Panc1 (cell line): Measurements from ENCODE around the gene MEOX2. TPM values are rescaled to one million over a fixed set of nuclear protein-coding genes. Genes with fewer than 3 reads are reported as not detected.

Experiments
- ATAC-seq: fragments of 200-7000 bp; cut with Tn5 transposase; 2 replicates; pipeline ENCODE4 v1.9.1; 2020; ENCODE audit warnings: mild to moderate bottlenecking, moderate library complexity
- BruUV-seq: library from RNA; stranded (reverse); fragments of 400-500 nt; replicated peaks from 2 replicates; lab custom pipeline; 2021; lab: Mats Ljungman, UMichigan
- CTCF ChIA-PET: fragments of 300-600 bp; sonication (Branson Sonifier 250); formaldehyde crosslinking; loops from one replicate; lab custom pipeline; 2022; ENCODE audit warnings: antibody characterized with exemption; lab: Charles Lee
- POLR2A ChIA-PET: fragments of 300-600 bp; sonication (Branson Sonifier 250); formaldehyde crosslinking; loops from one replicate; lab custom pipeline; 2022; ENCODE audit warnings: antibody characterized with exemption; lab: Charles Lee
- DNase-seq: peaks from one replicate; pipeline ENCODE4 v3.0.0-alpha.2; 2010; ENCODE audit warnings: low read depth, low spot score
- H3K27ac ChIP-seq: 2 replicates; pipeline ENCODE4 v1.5.1; 2011; ENCODE audit warnings: mild to moderate bottlenecking, low read length, inconsistent platforms
- H3K27me3 ChIP-seq: fragments of 200-500 bp; sonication (Bioruptor generic); 2 replicates; pipeline ENCODE4 v1.6.0; 2014; ENCODE audit warnings: low read length, inconsistent platforms; ENCODE audit not compliant: control insufficient read depth, insufficient read depth
- H3K36me3 ChIP-seq: fragments of 200-500 bp; sonication (Bioruptor generic); 2 replicates; pipeline ENCODE4 v1.5.1; 2014; ENCODE audit warnings: inconsistent platforms, mild to moderate bottlenecking, low read length, moderate library complexity; ENCODE audit not compliant: control insufficient read depth, insufficient read depth
- H3K4me1 ChIP-seq: 2 replicates; pipeline ENCODE4 v1.5.1; 2011; ENCODE audit warnings: inconsistent platforms, mild to moderate bottlenecking, low read length, moderate library complexity; ENCODE audit not compliant: control insufficient read depth, insufficient read depth
- H3K4me3 ChIP-seq, 2 experiments: 2 replicates each; pipeline ENCODE4 v1.5.1; 2011 to 2012; ENCODE audit warnings: low read depth in 2 of 2, low read length in 2 of 2, mild to moderate bottlenecking in 2 of 2, inconsistent platforms in 1 of 2, moderate library complexity in 1 of 2
- H3K9me3 ChIP-seq: fragments of 200-500 bp; sonication (Bioruptor generic); 2 replicates; pipeline ENCODE4 v1.5.1; 2014; ENCODE audit warnings: low read depth, mild to moderate bottlenecking, inconsistent platforms, low read length, moderate library complexity; ENCODE audit not compliant: control insufficient read depth, insufficient read depth
- CTCF ChIP-seq: fragments of 450-650 bp; IDR thresholded peaks from 2 replicates; pipeline ENCODE4 v1.5.1; 2017; ENCODE audit warnings: mild to moderate bottlenecking
- POLR2AphosphoS5 ChIP-seq: IDR thresholded peaks from 2 replicates; pipeline ENCODE4 v1.6.1; 2012; ENCODE audit warnings: mild to moderate bottlenecking, low read depth, low read length, moderate library complexity
- REST ChIP-seq, 2 experiments: IDR thresholded peaks; 2 replicates each; pipeline ENCODE4 v1.6.1; 2011 to 2012; ENCODE audit warnings: low read depth in 2 of 2, control low read depth in 1 of 2, low read length in 1 of 2, mild to moderate bottlenecking in 1 of 2, moderate library complexity in 1 of 2; ENCODE audit not compliant: insufficient read depth in 1 of 2
- SIN3A ChIP-seq: IDR thresholded peaks from 2 replicates; pipeline ENCODE4 v1.6.1; 2012; ENCODE audit warnings: low read depth, mild to moderate bottlenecking, low read length, moderate library complexity, borderline replicate concordance; ENCODE audit not compliant: insufficient read depth
- TCF7L2 ChIP-seq: IDR thresholded peaks from 2 replicates; pipeline ENCODE4 v1.6.1; 2011; ENCODE audit warnings: mild to moderate bottlenecking, low read depth, low read length, inconsistent platforms
- in situ Hi-C: cut with HindIII; loops from 2 replicates; pipeline ENCODE4 v1.10.0; 2016; ENCODE audit warnings: low sequenced_read_pairs, low pct_unique_long_range_greater_than_20kb
- intact Hi-C: fragments of 100-400 bp; cut with micrococcal nuclease; formaldehyde crosslinking; loops from one replicate; pipeline ENCODE4 v1.10.0; 2022; ENCODE audit not compliant: unreplicated experiment
- total RNA-seq: library from RNA; stranded (reverse); gene quantifications from one replicate; pipeline ENCODE4 v1.2.1, GENCODE V29; 2021; ENCODE audit not compliant: unreplicated experiment

MEOX2 gene
- total RNA-seq, 1 experiment from 2014 or later: not detected

GRCh38 chr7:15725051-15725450, 38.6 kb upstream of the MEOX2 start:
- TF ChIP-seq SIN3A: no peak
- TF ChIP-seq POLR2AphosphoS5: no peak
- no peak for TF ChIP-seq TCF7L2
- TF ChIP-seq CTCF: no peak
- no peak for TF ChIP-seq REST (IDR thresholded peaks at IDR 0.05; ENCODE audit: insufficient read depth in 1 of 2, low read depth in 2 of 2, low read length in 1 of 2)
- Histone ChIP-seq H3K4me1 (no peaks in the 10 kb centered on the region), H3K9me3 (no peaks in the 10 kb centered on the region), H3K27me3 (no peaks in the 10 kb centered on the region), H3K27ac (no peak overlapping the region), H3K36me3 (no peaks in the 10 kb centered on the region), H3K4me3 (no peak overlapping the region)
- intact Hi-C loops (loop anchor here (10.0 kb wide), 1 partner anchor 350 kb away; no protein-coding TSS in a partner anchor), in situ Hi-C loops (no loop called here)
- ATAC-seq: no peak
- ChIA-PET POLR2A (no interaction called here), CTCF (no interaction called here)
- no TSS peak for BruUV-seq
- DNase-seq: no peak

GRCh38 chr7:15723841-15724240, 37.4 kb upstream of the MEOX2 start:
- CTCF ChIA-PET: no interaction called here
- in situ Hi-C loops (no loop called here), intact Hi-C loops (loop anchor here (5.0 to 10.0 kb wide), 3 partner anchors 351 to 417 kb away; no protein-coding TSS in a partner anchor)
- DNase-seq: no peak
- Histone ChIP-seq H3K4me3 (no peak overlapping the region), H3K4me1 (no peaks in the 10 kb centered on the region), H3K27ac (no peak overlapping the region), H3K9me3 (no peaks in the 10 kb centered on the region; the same call in 1 of the 2 replicates), H3K36me3 (no peaks in the 10 kb centered on the region), H3K27me3 (no peaks in the 10 kb centered on the region)
- BruUV-seq: no TSS peak
- TF ChIP-seq TCF7L2 (no peak), REST (IDR thresholded peaks at IDR 0.05; ENCODE audit: insufficient read depth in 1 of 2, low read depth in 2 of 2, low read length in 1 of 2) (no peak), POLR2AphosphoS5 (no peak), SIN3A (no peak), CTCF (no peak)
- ATAC-seq: no peak
- POLR2A ChIA-PET: no interaction called here
